GM04504 (cell line): Measurements from ENCODE around the gene PRKAR1A.

Experiments
- DNase-seq: peaks from one replicate; pipeline ENCODE4 v3.0.0-alpha.2; 2012; ENCODE audit warnings: low read depth

Gene PRKAR1A

GRCh38 chr17:68600067-68600930 lies 88.1 kb downstream of the PRKAR1A start:
- no peak for DNase-seq
